DND-41 (cell line): ENCODE results near the gene ALAS1.

Experiments used
- CTCF ChIP-seq: IDR thresholded peaks from 2 replicates; pipeline ENCODE4 v1.5.1; 2012; ENCODE audit warnings: borderline replicate concordance, low read length, moderate library complexity, mild to moderate bottlenecking; ENCODE audit not compliant: poor library complexity, severe bottlenecking; ENCODE audit errors: extremely low read depth
- EZH2 ChIP-seq: IDR thresholded peaks from 3 replicates; pipeline ENCODE4 v1.6.1; 2012; ENCODE audit warnings: borderline replicate concordance, low read depth, mild to moderate bottlenecking, moderate library complexity, low read length, inconsistent platforms; ENCODE audit not compliant: severe bottlenecking

GRCh38 chr3:52230889-52231499 lies 33.0 kb downstream of the ALAS1 start:
- TF ChIP-seq CTCF = no peak
- no peak for TF ChIP-seq EZH2
